HEK293T (cell line): ENCODE data around the gene PICK1.

Experiments used
- BHLHE40 ChIP-seq: fragments of 450-650 bp; IDR thresholded peaks from 2 replicates; pipeline ENCODE4 v1.6.1; 2016; ENCODE audit warnings: mild to moderate bottlenecking, moderate library complexity, borderline replicate concordance
- CTBP1 ChIP-seq: fragments of 450-650 bp; IDR thresholded peaks from 2 replicates; pipeline ENCODE4 v1.6.1; 2016; ENCODE audit warnings: borderline replicate concordance
- ELF4 ChIP-seq: fragments of 450-650 bp; IDR thresholded peaks from 2 replicates; pipeline ENCODE4 v1.6.1; 2017; ENCODE audit warnings: antibody characterized with exemption
- FOXA1 ChIP-seq: fragments of 450-650 bp; IDR thresholded peaks from 2 replicates; pipeline ENCODE4 v1.6.1; 2016; ENCODE audit warnings: mild to moderate bottlenecking
- FOXK2 ChIP-seq: fragments of 450-650 bp; IDR thresholded peaks from 2 replicates; pipeline ENCODE4 v1.6.1; 2016; ENCODE audit warnings: mild to moderate bottlenecking
- FOXM1 ChIP-seq: fragments of 450-650 bp; IDR thresholded peaks from 2 replicates; pipeline ENCODE4 v1.6.1; 2017; ENCODE audit warnings: mild to moderate bottlenecking, borderline replicate concordance
- HDGF ChIP-seq: fragments of 450-650 bp; IDR thresholded peaks from 2 replicates; pipeline ENCODE4 v1.6.1; 2017; ENCODE audit warnings: antibody characterized with exemption, borderline replicate concordance
- LEF1 ChIP-seq: fragments of 450-650 bp; IDR thresholded peaks from 2 replicates; pipeline ENCODE4 v1.6.1; 2017; ENCODE audit warnings: mild to moderate bottlenecking, borderline replicate concordance
- SP1 ChIP-seq: fragments of 450-650 bp; IDR thresholded peaks from 2 replicates; pipeline ENCODE4 v1.6.1; 2017
- SUZ12 ChIP-seq: fragments of 450-650 bp; IDR thresholded peaks from 2 replicates; pipeline ENCODE4 v1.6.1; 2016; ENCODE audit warnings: mild to moderate bottlenecking
- TARDBP ChIP-seq: fragments of 450-650 bp; IDR thresholded peaks from 2 replicates; pipeline ENCODE4 v1.6.1; 2016
- ZNF384 ChIP-seq: fragments of 450-650 bp; IDR thresholded peaks from 2 replicates; pipeline ENCODE4 v1.6.1; 2016

- TF ChIP-seq ZNF384 (no peak), FOXM1 (no peak), SUZ12 (no peak), FOXA1 (no peak), SP1 (no peak), FOXK2 (no peak), CTBP1 (no peak), BHLHE40 (no peak), ELF4 (no peak), HDGF (no peak), TARDBP (no peak), LEF1 (no peak)
These were observed 8.3 kb downstream of the PICK1 start for GRCh38 chr22:38065539-38065938.
